Neural cell (in vitro differentiated cells): Measurements from ENCODE around the gene PLEKHA5. TPM values are rescaled to one million over a fixed set of nuclear protein-coding genes. Genes with fewer than 3 reads are reported as not detected.

Experiments
- H2AFZ ChIP-seq: fragments of 200-600, 300-800 bp; sonication (generic), shearing (Covaris generic); 2 replicates; pipeline ENCODE4 v1.6.0; 2014; ENCODE audit warnings: low read depth, mild to moderate bottlenecking, antibody characterized with exemption, low read length, moderate library complexity
- H3F3A ChIP-seq: fragments of 200-600 bp; shearing (Covaris generic); 2 replicates; pipeline ENCODE4 v1.6.1; 2016; ENCODE audit warnings: mild to moderate bottlenecking, moderate library complexity, mixed read lengths, antibody characterized with exemption, low read length; ENCODE audit not compliant: insufficient read depth, poor library complexity, severe bottlenecking
- H3K27ac ChIP-seq: fragments of 200-600, 300-800 bp; sonication (generic), shearing (Covaris generic); 2 replicates; pipeline ENCODE4 v1.5.1; 2014; ENCODE audit warnings: mild to moderate bottlenecking, low read length, moderate library complexity
- H3K27me3 ChIP-seq: fragments of 300-800, 200-600 bp; sonication (generic), shearing (Covaris generic); 2 replicates; pipeline ENCODE4 v1.6.0; 2014; ENCODE audit warnings: mild to moderate bottlenecking, low read depth, low read length, moderate library complexity; ENCODE audit not compliant: insufficient read depth
- H3K36me3 ChIP-seq: fragments of 300-800, 200-600 bp; sonication (generic), shearing (Covaris generic); 2 replicates; pipeline ENCODE4 v1.5.1; 2014; ENCODE audit warnings: mild to moderate bottlenecking, antibody characterized with exemption, low read length, moderate library complexity; ENCODE audit not compliant: insufficient read depth
- H3K4me2 ChIP-seq: fragments of 300-800, 200-600 bp; sonication (generic), shearing (Covaris generic); 2 replicates; pipeline ENCODE4 v1.6.0; 2014; ENCODE audit warnings: mild to moderate bottlenecking, low read length
- H3K4me3 ChIP-seq: fragments of 300-800, 200-600 bp; sonication (generic), shearing (Covaris generic); 2 replicates; pipeline ENCODE4 v1.5.1; 2014; ENCODE audit warnings: mild to moderate bottlenecking, low read length, moderate library complexity
- H3K79me2 ChIP-seq: fragments of 200-600 bp; shearing (Covaris generic); replicated peaks from 2 replicates; pipeline ENCODE4 v1.6.0; 2014; ENCODE audit warnings: mild to moderate bottlenecking, low read length, moderate library complexity; ENCODE audit not compliant: insufficient read depth
- H3K9ac ChIP-seq: fragments of 300-800, 200-600 bp; sonication (generic), shearing (Covaris generic); 2 replicates; pipeline ENCODE4 v1.6.1; 2016; ENCODE audit warnings: mild to moderate bottlenecking, low read length, mixed read lengths
- H3K9me2 ChIP-seq: fragments of 200-600 bp; shearing (Covaris generic); 2 replicates; pipeline ENCODE4 v1.6.1; 2016; ENCODE audit warnings: mild to moderate bottlenecking, low read length, mixed read lengths; ENCODE audit not compliant: insufficient read depth
- H3K9me3 ChIP-seq: fragments of 200-600, 300-800 bp; sonication (generic), shearing (Covaris generic); 2 replicates; pipeline ENCODE4 v1.6.1; 2016; ENCODE audit warnings: mild to moderate bottlenecking, mixed run types, low read length, moderate library complexity, mixed read lengths
- H4K20me1 ChIP-seq: fragments of 200-600 bp; shearing (Covaris generic); 2 replicates; pipeline ENCODE4 v1.6.1; 2016; ENCODE audit warnings: mild to moderate bottlenecking, mixed run types; ENCODE audit not compliant: insufficient read depth
- EP300 ChIP-seq: fragments of 450-650 bp; conservative IDR thresholded peaks from 2 replicates; pipeline ENCODE4 v1.6.1; 2014; ENCODE audit warnings: antibody characterized with exemption, mild to moderate bottlenecking, moderate library complexity; ENCODE audit not compliant: poor library complexity, severe bottlenecking
- EZH2 ChIP-seq: fragments of 200-600, 300-800 bp; shearing (Covaris generic), sonication (generic); IDR thresholded peaks from 2 replicates; pipeline ENCODE4 v1.6.1; 2014; ENCODE audit warnings: antibody characterized with exemption, low read length, borderline replicate concordance, mild to moderate bottlenecking; ENCODE audit not compliant: insufficient read depth, poor library complexity, severe bottlenecking
- MXI1 ChIP-seq: fragments of 450-650 bp; conservative IDR thresholded peaks from 2 replicates; pipeline ENCODE4 v1.6.1; 2014; ENCODE audit warnings: antibody characterized with exemption, mild to moderate bottlenecking; ENCODE audit not compliant: poor library complexity, severe bottlenecking
- POLR2AphosphoS5 ChIP-seq: IDR thresholded peaks from 2 replicates; pipeline ENCODE4 v1.6.1; 2012
- RAD21 ChIP-seq: fragments of 450-650 bp; conservative IDR thresholded peaks from 2 replicates; pipeline ENCODE4 v1.6.1; 2014; ENCODE audit warnings: antibody characterized with exemption, mild to moderate bottlenecking, moderate library complexity
- SMC3 ChIP-seq: fragments of 450-650 bp; conservative IDR thresholded peaks from 2 replicates; pipeline ENCODE4 v1.6.1; 2014; ENCODE audit warnings: antibody characterized with exemption, mild to moderate bottlenecking, moderate library complexity; ENCODE audit not compliant: poor library complexity
- TAF1 ChIP-seq: IDR thresholded peaks from 2 replicates; pipeline ENCODE4 v1.6.1; 2012; ENCODE audit warnings: low read depth
- polyA plus RNA-seq: library from polyadenylated mRNA; depleted of rRNA; stranded (reverse); fragments of >200 nt; gene quantifications from 2 replicates; pipeline ENCODE4 v1.2.3, GENCODE V29; 2014
- TF ChIP-seq, protein P1 (sequence below): fragments of 450-650 bp; IDR thresholded peaks from 2 replicates; pipeline ENCODE4 v1.5.1; 2014; ENCODE audit warnings: antibody characterized with exemption, mild to moderate bottlenecking, moderate library complexity; ENCODE audit not compliant: poor library complexity, severe bottlenecking
- TF ChIP-seq, protein P2 (sequence below): IDR thresholded peaks from 2 replicates; pipeline ENCODE4 v1.6.1; 2012; ENCODE audit warnings: borderline replicate concordance

PLEKHA5 gene
- polyA plus RNA-seq, 1 donor from 2014 or later: 130 TPM

DNA sequence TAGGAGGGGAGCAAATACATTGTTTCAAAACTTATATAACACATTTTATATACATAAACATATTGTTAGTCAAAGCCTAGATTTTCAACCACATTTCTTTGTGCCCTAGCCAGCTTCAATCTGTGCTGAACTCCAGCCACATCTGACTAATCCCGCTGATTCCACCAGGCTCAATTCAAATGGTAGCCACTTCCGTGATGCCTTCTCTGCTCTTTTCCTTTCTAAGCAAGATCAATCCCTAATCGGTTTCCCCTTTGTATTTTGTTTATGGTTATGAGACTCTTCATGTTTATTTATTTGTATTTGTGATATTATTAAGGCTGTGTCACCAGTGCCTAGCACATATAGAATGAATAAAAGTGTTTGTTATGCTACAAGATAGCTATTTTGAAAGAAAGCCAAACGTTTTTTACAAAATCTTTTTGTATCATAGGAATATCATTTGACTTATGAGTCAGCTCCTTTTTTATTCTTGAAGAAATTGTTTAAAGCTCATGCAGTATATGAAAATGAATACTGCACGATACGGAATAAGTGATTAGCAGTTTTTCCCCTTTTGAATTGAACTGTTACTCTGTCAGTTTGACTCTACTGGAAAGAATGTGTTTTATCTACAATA lies 110.2 kb downstream of the PLEKHA5 start:
- no peak overlapping the region for H3K4me3 ChIP-seq
- H3K27me3 ChIP-seq: no peaks in the 10 kb centered on the region
- H2AFZ ChIP-seq: no peak overlapping the region
- H3K9me3 ChIP-seq: no peaks in the 10 kb centered on the region
- no peaks in the 10 kb centered on the region for H4K20me1 ChIP-seq
- H3K36me3 ChIP-seq: no peaks in the 10 kb centered on the region
- TF ChIP-seq POLR2AphosphoS5: no peak
- TF ChIP-seq, protein P1, sequence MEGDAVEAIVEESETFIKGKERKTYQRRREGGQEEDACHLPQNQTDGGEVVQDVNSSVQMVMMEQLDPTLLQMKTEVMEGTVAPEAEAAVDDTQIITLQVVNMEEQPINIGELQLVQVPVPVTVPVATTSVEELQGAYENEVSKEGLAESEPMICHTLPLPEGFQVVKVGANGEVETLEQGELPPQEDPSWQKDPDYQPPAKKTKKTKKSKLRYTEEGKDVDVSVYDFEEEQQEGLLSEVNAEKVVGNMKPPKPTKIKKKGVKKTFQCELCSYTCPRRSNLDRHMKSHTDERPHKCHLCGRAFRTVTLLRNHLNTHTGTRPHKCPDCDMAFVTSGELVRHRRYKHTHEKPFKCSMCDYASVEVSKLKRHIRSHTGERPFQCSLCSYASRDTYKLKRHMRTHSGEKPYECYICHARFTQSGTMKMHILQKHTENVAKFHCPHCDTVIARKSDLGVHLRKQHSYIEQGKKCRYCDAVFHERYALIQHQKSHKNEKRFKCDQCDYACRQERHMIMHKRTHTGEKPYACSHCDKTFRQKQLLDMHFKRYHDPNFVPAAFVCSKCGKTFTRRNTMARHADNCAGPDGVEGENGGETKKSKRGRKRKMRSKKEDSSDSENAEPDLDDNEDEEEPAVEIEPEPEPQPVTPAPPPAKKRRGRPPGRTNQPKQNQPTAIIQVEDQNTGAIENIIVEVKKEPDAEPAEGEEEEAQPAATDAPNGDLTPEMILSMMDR: no peak
- TF ChIP-seq, protein P2, sequence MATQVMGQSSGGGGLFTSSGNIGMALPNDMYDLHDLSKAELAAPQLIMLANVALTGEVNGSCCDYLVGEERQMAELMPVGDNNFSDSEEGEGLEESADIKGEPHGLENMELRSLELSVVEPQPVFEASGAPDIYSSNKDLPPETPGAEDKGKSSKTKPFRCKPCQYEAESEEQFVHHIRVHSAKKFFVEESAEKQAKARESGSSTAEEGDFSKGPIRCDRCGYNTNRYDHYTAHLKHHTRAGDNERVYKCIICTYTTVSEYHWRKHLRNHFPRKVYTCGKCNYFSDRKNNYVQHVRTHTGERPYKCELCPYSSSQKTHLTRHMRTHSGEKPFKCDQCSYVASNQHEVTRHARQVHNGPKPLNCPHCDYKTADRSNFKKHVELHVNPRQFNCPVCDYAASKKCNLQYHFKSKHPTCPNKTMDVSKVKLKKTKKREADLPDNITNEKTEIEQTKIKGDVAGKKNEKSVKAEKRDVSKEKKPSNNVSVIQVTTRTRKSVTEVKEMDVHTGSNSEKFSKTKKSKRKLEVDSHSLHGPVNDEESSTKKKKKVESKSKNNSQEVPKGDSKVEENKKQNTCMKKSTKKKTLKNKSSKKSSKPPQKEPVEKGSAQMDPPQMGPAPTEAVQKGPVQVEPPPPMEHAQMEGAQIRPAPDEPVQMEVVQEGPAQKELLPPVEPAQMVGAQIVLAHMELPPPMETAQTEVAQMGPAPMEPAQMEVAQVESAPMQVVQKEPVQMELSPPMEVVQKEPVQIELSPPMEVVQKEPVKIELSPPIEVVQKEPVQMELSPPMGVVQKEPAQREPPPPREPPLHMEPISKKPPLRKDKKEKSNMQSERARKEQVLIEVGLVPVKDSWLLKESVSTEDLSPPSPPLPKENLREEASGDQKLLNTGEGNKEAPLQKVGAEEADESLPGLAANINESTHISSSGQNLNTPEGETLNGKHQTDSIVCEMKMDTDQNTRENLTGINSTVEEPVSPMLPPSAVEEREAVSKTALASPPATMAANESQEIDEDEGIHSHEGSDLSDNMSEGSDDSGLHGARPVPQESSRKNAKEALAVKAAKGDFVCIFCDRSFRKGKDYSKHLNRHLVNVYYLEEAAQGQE: no peak
- TF ChIP-seq MXI1: no peak
- no peak for TF ChIP-seq RAD21
- TF ChIP-seq SMC3: no peak
- TF ChIP-seq EZH2: no peak
- no peak for TF ChIP-seq EP300
- no peak for TF ChIP-seq TAF1
- peaks cover 7% of the 10 kb centered on the region for H3F3A ChIP-seq
- H3K4me2 ChIP-seq: no peak overlapping the region
- no peak overlapping the region for H3K9ac ChIP-seq
- H3K9me2 ChIP-seq: no peaks in the 10 kb centered on the region
- H3K27ac ChIP-seq: no peak overlapping the region
- H3K79me2 ChIP-seq: peaks cover 26% of the 10 kb centered on the region

DNA sequence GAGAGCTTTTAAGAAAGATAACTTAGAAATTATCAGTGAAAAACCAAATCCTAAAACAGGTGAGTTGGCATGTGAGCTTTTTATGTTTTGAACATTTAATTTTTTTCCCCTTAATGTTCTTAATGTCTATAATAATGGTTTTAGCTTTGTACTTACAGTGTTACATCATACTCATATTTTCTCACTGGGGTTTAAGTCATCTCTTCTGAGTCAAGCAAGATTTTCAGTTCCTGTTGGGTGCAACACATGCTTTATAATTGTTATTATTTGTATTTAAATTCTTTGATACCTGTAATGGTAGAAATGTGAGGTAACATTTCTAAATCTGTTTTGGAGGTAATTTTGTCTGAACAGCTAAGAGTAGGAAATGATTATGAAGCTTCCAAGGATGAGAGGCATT lies 113.0 kb downstream of the PLEKHA5 start:
- TF ChIP-seq SMC3: no peak
- no peak for TF ChIP-seq POLR2AphosphoS5
- no peak for TF ChIP-seq MXI1
- TF ChIP-seq, protein P2: no peak
- TF ChIP-seq TAF1: no peak
- TF ChIP-seq, protein P1: no peak
- TF ChIP-seq EZH2: no peak
- no peak for TF ChIP-seq RAD21
- TF ChIP-seq EP300: no peak

More for the DNA sequence above, 113.0 kb downstream of the PLEKHA5 start:
- no peak overlapping the region for H3K27ac ChIP-seq
- no peak overlapping the region for H3K4me3 ChIP-seq
- H3K9me3 ChIP-seq: no peaks in the 10 kb centered on the region
- H3K36me3 ChIP-seq: no peaks in the 10 kb centered on the region
- no peak overlapping the region for H3K9ac ChIP-seq
- H4K20me1 ChIP-seq: no peaks in the 10 kb centered on the region
- H3K4me2 ChIP-seq: no peak overlapping the region
- H3F3A ChIP-seq: peaks cover 4% of the 10 kb centered on the region
- H3K79me2 ChIP-seq: peaks cover 18% of the 10 kb centered on the region
- H2AFZ ChIP-seq: no peak overlapping the region
- H3K9me2 ChIP-seq: no peaks in the 10 kb centered on the region
- no peaks in the 10 kb centered on the region for H3K27me3 ChIP-seq
